ENCODE measurements around the gene NFS1.

DNA sequence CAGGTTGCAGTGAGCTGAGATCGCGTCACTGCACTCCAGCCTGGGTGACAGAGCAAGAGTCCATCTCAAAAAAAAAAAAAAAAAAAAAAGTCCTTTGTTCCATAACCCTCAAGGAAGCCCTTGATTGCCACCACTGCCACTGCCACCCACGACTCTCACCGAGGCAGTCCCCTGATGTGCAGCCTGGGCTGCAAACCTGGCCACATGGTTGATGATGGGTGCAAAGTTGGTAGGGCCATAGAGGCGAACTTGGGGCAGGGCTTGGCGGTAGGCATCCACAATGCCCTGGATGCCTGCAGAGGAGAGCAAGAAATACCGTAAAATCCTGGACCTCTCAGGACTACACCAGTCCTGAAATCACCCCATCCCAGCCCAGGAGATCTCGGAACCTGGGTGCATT, 72.0 kb downstream of the NFS1 start:
- TF ChIP-seq, protein P1, sequence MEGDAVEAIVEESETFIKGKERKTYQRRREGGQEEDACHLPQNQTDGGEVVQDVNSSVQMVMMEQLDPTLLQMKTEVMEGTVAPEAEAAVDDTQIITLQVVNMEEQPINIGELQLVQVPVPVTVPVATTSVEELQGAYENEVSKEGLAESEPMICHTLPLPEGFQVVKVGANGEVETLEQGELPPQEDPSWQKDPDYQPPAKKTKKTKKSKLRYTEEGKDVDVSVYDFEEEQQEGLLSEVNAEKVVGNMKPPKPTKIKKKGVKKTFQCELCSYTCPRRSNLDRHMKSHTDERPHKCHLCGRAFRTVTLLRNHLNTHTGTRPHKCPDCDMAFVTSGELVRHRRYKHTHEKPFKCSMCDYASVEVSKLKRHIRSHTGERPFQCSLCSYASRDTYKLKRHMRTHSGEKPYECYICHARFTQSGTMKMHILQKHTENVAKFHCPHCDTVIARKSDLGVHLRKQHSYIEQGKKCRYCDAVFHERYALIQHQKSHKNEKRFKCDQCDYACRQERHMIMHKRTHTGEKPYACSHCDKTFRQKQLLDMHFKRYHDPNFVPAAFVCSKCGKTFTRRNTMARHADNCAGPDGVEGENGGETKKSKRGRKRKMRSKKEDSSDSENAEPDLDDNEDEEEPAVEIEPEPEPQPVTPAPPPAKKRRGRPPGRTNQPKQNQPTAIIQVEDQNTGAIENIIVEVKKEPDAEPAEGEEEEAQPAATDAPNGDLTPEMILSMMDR (IDR thresholded peaks at IDR 0.05; ENCODE audit: insufficient read depth, low read length) = no peak
- TF ChIP-seq SPI1 (IDR thresholded peaks at IDR 0.05; ENCODE audit: borderline replicate concordance, low read depth) (no peak), POLR2AphosphoS5 (IDR thresholded peaks at IDR 0.05; ENCODE audit: low read depth) (no peak)
- TF ChIP-seq, protein P2, sequence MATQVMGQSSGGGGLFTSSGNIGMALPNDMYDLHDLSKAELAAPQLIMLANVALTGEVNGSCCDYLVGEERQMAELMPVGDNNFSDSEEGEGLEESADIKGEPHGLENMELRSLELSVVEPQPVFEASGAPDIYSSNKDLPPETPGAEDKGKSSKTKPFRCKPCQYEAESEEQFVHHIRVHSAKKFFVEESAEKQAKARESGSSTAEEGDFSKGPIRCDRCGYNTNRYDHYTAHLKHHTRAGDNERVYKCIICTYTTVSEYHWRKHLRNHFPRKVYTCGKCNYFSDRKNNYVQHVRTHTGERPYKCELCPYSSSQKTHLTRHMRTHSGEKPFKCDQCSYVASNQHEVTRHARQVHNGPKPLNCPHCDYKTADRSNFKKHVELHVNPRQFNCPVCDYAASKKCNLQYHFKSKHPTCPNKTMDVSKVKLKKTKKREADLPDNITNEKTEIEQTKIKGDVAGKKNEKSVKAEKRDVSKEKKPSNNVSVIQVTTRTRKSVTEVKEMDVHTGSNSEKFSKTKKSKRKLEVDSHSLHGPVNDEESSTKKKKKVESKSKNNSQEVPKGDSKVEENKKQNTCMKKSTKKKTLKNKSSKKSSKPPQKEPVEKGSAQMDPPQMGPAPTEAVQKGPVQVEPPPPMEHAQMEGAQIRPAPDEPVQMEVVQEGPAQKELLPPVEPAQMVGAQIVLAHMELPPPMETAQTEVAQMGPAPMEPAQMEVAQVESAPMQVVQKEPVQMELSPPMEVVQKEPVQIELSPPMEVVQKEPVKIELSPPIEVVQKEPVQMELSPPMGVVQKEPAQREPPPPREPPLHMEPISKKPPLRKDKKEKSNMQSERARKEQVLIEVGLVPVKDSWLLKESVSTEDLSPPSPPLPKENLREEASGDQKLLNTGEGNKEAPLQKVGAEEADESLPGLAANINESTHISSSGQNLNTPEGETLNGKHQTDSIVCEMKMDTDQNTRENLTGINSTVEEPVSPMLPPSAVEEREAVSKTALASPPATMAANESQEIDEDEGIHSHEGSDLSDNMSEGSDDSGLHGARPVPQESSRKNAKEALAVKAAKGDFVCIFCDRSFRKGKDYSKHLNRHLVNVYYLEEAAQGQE (IDR thresholded peaks at IDR 0.05; ENCODE audit: insufficient replicate concordance, low read depth) = no peak

Measured in HL-60 (cell line).